ENCODE data around the gene TBC1D17.

The TBC1D17 gene

GRCh38 chr19:49877020-49877878 lies at the start of gene TBC1D17, which contains the start of gene AKT1S1:
Gene TBC1D17 (plus strand): TSS chr19:49877702. CDS start chr19:49877724, 22 bp downstream.
Gene AKT1S1 (minus strand): TSS chr19:49877355. CDS start chr19:49873295, 4,060 bp downstream.
- DNase-seq (ENCODE audit: low read depth), result peak; percentile 96

GRCh38 chr19:49829200-49829599 lies 48.3 kb upstream of the TBC1D17 start:
- no peak for DNase-seq (ENCODE audit: low read depth)

- DNase-seq (ENCODE audit: low read depth), result no peak
Measured at GRCh38 chr19:49829721-49830120, 47.8 kb upstream of the TBC1D17 start.

- DNase-seq (ENCODE audit: low read depth), result no peak
Measured at GRCh38 chr19:49830766-49831165, 46.7 kb upstream of the TBC1D17 start.

- DNase-seq (ENCODE audit: low read depth), result no peak
Measured at GRCh38 chr19:49831592-49831991, 45.9 kb upstream of the TBC1D17 start.

- no peak for DNase-seq (ENCODE audit: low read depth)
Measured at GRCh38 chr19:49832556-49832955, 44.9 kb upstream of the TBC1D17 start.

GRCh38 chr19:49833599-49833998 lies 43.9 kb upstream of the TBC1D17 start:
- DNase-seq (ENCODE audit: low read depth), result no peak

GRCh38 chr19:49835562-49835961 lies 41.9 kb upstream of the TBC1D17 start:
- no peak for DNase-seq (ENCODE audit: low read depth)

GRCh38 chr19:49836176-49837008 lies 41.1 kb upstream of the TBC1D17 start:
- no peak for DNase-seq (ENCODE audit: low read depth)

GRCh38 chr19:49837009-49837310 lies 40.5 kb upstream of the TBC1D17 start:
- DNase-seq (ENCODE audit: low read depth), result no peak

- DNase-seq (ENCODE audit: low read depth), result no peak
Measured at GRCh38 chr19:49837425-49837824, 40.1 kb upstream of the TBC1D17 start.

- DNase-seq (ENCODE audit: low read depth), result no peak
Measured at GRCh38 chr19:49838885-49839588, 38.5 kb upstream of the TBC1D17 start.

- no peak for DNase-seq (ENCODE audit: low read depth)
Measured at GRCh38 chr19:49839713-49840112, 37.8 kb upstream of the TBC1D17 start.

GRCh38 chr19:49840321-49840720 lies 37.2 kb upstream of the TBC1D17 start:
- no peak for DNase-seq (ENCODE audit: low read depth)

- no peak for DNase-seq (ENCODE audit: low read depth)
Measured at GRCh38 chr19:49840736-49841249, 36.7 kb upstream of the TBC1D17 start.

GRCh38 chr19:49843265-49843664 lies 34.2 kb upstream of the TBC1D17 start:
- DNase-seq (ENCODE audit: low read depth), result no peak

- DNase-seq (ENCODE audit: low read depth), result no peak
Measured at GRCh38 chr19:49844138-49845095, 33.1 kb upstream of the TBC1D17 start.

GRCh38 chr19:49845414-49845813 lies 32.1 kb upstream of the TBC1D17 start:
- no peak for DNase-seq (ENCODE audit: low read depth)

- no peak for DNase-seq (ENCODE audit: low read depth)
Measured at GRCh38 chr19:49846408-49846807, 31.1 kb upstream of the TBC1D17 start.

GRCh38 chr19:49847731-49848696 lies 29.5 kb upstream of the TBC1D17 start:
- DNase-seq (ENCODE audit: low read depth), result no peak
